OCI-LY3 (cell line): ENCODE measurements around the gene MISP.

Experiments used
- CTCF ChIP-seq: fragments of 200-600, 300-600 bp; sonication (generic); IDR thresholded peaks from 2 replicates; pipeline ENCODE4 v1.5.1; 2014; ENCODE audit warnings: antibody characterized with exemption, low read length, low read depth
- EZH2phosphoT487 ChIP-seq: fragments of 200-600 bp; shearing (Covaris generic); IDR thresholded peaks from 2 replicates; pipeline ENCODE4 v1.6.1; 2018; ENCODE audit warnings: antibody characterized with exemption, mixed run types, low read depth

DNA sequence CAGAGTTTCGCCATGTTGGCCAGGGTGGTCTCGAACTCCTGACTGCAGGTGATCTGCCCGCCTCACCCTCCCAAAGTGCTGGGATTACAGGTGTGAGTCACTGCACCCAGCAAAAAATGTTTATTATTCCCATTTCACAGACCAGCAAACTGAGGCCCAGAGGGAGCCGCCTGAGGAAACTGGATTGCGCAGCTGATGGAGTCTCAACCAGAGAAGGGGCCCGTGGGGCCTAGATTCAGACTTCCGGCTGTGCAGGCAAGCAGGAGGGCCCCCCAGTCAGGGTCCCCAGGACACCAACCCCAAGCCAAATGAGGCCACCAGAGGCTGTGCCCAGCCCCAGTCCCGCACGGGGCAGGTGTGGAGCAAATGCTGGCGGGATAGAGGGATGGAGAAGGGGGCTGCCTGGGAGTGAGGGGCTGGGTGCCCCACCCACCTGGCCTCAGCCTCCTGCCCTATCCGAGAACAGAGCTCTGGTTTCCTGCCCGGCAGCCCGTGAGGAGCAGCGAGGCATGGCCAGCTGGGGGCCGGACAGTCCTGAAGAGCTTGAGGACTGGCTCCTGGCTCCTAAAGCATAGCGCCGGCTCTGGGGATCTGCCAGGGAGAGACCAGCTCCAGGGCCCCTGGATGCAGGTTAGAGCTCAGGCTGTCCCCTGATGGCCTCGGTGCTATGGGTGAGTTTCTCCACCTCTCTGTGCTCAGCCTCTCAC, 22.0 kb downstream of the MISP start:
- no peak for TF ChIP-seq CTCF
- TF ChIP-seq EZH2phosphoT487 = no peak
